CD14-positive monocyte (primary cell): Measurements from ENCODE around the gene PGM2L1. TPM values are rescaled to one million over a fixed set of nuclear protein-coding genes. Genes with fewer than 3 reads are reported as not detected.

ENCODE experiments used
- DNase-seq, 3 donors: peaks; one replicate each; pipeline ENCODE4 v3.0.0-alpha.2; 2011 to 2022
- H2AFZ ChIP-seq: 2 replicates; pipeline ENCODE4 v1.6.0; 2012; ENCODE audit warnings: mild to moderate bottlenecking, low read depth, low read length, inconsistent platforms; ENCODE audit not compliant: insufficient read depth, poor library complexity, severe bottlenecking
- H3K27ac ChIP-seq, 2 donors: 1 replicate in 1 of 2; 2 replicates in 1 of 2; pipeline ENCODE4 v1.5.1; 2012 to 2013; ENCODE audit warnings: low read length in 2 of 2, control low read depth in 1 of 2, inconsistent platforms in 1 of 2, low read depth in 1 of 2, mild to moderate bottlenecking in 1 of 2
- H3K27me3 ChIP-seq, 2 donors: one replicate each; pipeline versions ENCODE4 v1.6.0 to v1.6.1; 2011 to 2013; ENCODE audit warnings: low read length in 2 of 2; ENCODE audit not compliant: control insufficient read depth in 2 of 2, insufficient read depth in 2 of 2
- H3K36me3 ChIP-seq, 2 donors: replicated peaks in 1 of 2; 1 replicate in 1 of 2; 2 replicates in 1 of 2; pipeline versions ENCODE4 v1.5.1 to v1.6.1; 2012 to 2013; ENCODE audit warnings: low read length in 2 of 2, control low read depth in 1 of 2, inconsistent platforms in 1 of 2, mild to moderate bottlenecking in 1 of 2; ENCODE audit not compliant: insufficient read depth in 2 of 2, control insufficient read depth in 1 of 2
- H3K4me1 ChIP-seq, 2 donors: 1 replicate in 1 of 2; 2 replicates in 1 of 2; pipeline versions ENCODE4 v1.5.1 to v1.6.1; 2012 to 2013; ENCODE audit warnings: low read length in 2 of 2, control low read depth in 1 of 2, inconsistent platforms in 1 of 2, mild to moderate bottlenecking in 1 of 2, moderate library complexity in 1 of 2; ENCODE audit not compliant: insufficient read depth in 2 of 2, control insufficient read depth in 1 of 2
- H3K4me2 ChIP-seq: replicated peaks from 2 replicates; pipeline ENCODE3; 2012; ENCODE audit warnings: low read length, moderate library complexity, mild to moderate bottlenecking; ENCODE audit not compliant: poor library complexity, severe bottlenecking; ENCODE audit errors: extremely low read depth
- H3K4me3 ChIP-seq, 3 experiments: fragments of 200-600 bp in 1 of 3; sonication (generic) in 1 of 3; replicated peaks in 1 of 3; 1 replicate in 2 of 3; 2 replicates in 1 of 3; pipeline ENCODE4 v1.5.1; 2011 to 2013; ENCODE audit warnings: low read length in 3 of 3, mild to moderate bottlenecking in 3 of 3, control low read depth in 2 of 3, low read depth in 2 of 3, inconsistent platforms in 1 of 3, moderate library complexity in 1 of 3
- H3K79me2 ChIP-seq: 2 replicates; pipeline ENCODE4 v1.6.0; 2012; ENCODE audit warnings: mild to moderate bottlenecking, control low read depth, inconsistent platforms, low read length, moderate library complexity; ENCODE audit not compliant: insufficient read depth
- H3K9ac ChIP-seq: 2 replicates; pipeline ENCODE4 v1.6.0; 2017; ENCODE audit warnings: low read length, mild to moderate bottlenecking; ENCODE audit not compliant: insufficient read depth, poor library complexity, severe bottlenecking
- H3K9me3 ChIP-seq, 2 donors: replicated peaks in 1 of 2; 1 replicate in 1 of 2; 2 replicates in 1 of 2; pipeline versions ENCODE4 v1.5.1 to v1.6.1; 2012 to 2013; ENCODE audit warnings: low read length in 2 of 2, control low read depth in 1 of 2; ENCODE audit not compliant: control insufficient read depth in 1 of 2, insufficient read depth in 1 of 2
- H4K20me1 ChIP-seq: 2 replicates; pipeline ENCODE4 v1.6.0; 2012; ENCODE audit warnings: mild to moderate bottlenecking, low read length, control low read depth, moderate library complexity; ENCODE audit not compliant: insufficient read depth
- H3K27ac Mint-ChIP-seq, 7 donors: one replicate each; pipeline ENCODE4 v1.8.0; 2020; ENCODE audit warnings: mild to moderate bottlenecking in 7 of 7, mixed read lengths in 7 of 7, moderate library complexity in 6 of 7, inconsistent platforms in 2 of 7
- H3K27me3 Mint-ChIP-seq, 3 donors: one replicate each; pipeline ENCODE4 v1.8.0; 2021 to 2022; ENCODE audit warnings: low read depth in 3 of 3, mild to moderate bottlenecking in 3 of 3, mixed read lengths in 3 of 3, moderate library complexity in 3 of 3, inconsistent platforms in 1 of 3
- H3K36me3 Mint-ChIP-seq, 2 donors: one replicate each; pipeline ENCODE4 v1.8.0; 2020; ENCODE audit warnings: mixed read lengths in 2 of 2, inconsistent platforms in 1 of 2, mild to moderate bottlenecking in 1 of 2
- H3K4me1 Mint-ChIP-seq: one replicate; pipeline ENCODE4 v1.8.0; 2020; ENCODE audit warnings: mild to moderate bottlenecking, mixed read lengths
- H3K4me3 Mint-ChIP-seq, 2 donors: one replicate each; pipeline ENCODE4 v1.8.0; 2020; ENCODE audit warnings: mild to moderate bottlenecking in 2 of 2, mixed read lengths in 2 of 2, moderate library complexity in 1 of 2
- H3K9me3 Mint-ChIP-seq, 7 donors: one replicate each; pipeline ENCODE4 v1.8.0; 2020 to 2022; ENCODE audit warnings: mixed read lengths in 7 of 7, mild to moderate bottlenecking in 6 of 7, moderate library complexity in 6 of 7, inconsistent platforms in 2 of 7
- CTCF ChIP-seq: fragments of 200-600 bp; IDR thresholded peaks from one replicate; pipeline ENCODE4 v1.8.0; 2022; ENCODE audit warnings: antibody characterized with exemption, mild to moderate bottlenecking
- WGBS: methylation state at CpG from one replicate; pipeline ENCODE4 v1.1.5; 2013; ENCODE audit warnings: missing lambda C conversion rate; ENCODE audit not compliant: insufficient coverage; 5-methylcytosine and 5-hydroxymethylcytosine counted together
- intact Hi-C, 2 donors: fragments of 100-400 bp; cut with micrococcal nuclease; formaldehyde crosslinking; loops; one replicate each; pipeline versions ENCODE4 v1.15.0 to v1.15.1; 2023
- polyA plus RNA-seq, 3 donors: library from polyadenylated mRNA; depleted of rRNA in 1 of 3; unstranded in 2 of 3; stranded (reverse) in 1 of 3; fragments of 300-500 nt in 2 of 3; fragments of >200 nt in 1 of 3; fragmentation: Illumina TruSeq in 2 of 3; gene quantifications; 1 replicate in 2 of 3; 2 replicates in 1 of 3; pipeline ENCODE4 v1.2.3, GENCODE V29; 2012 to 2021

Gene PGM2L1
- polyA plus RNA-seq, 3 donors = 0.25 to 0.81 (median 0.62) TPM

- no peak for TF ChIP-seq CTCF
- Histone ChIP-seq H3K27me3 (no peaks in the 10 kb centered on the region), H3K27ac (no peak overlapping the region), H3K9me3 (no peaks in the 10 kb centered on the region), H3K4me2 (no peak overlapping the region), H3K79me2 (no peaks in the 10 kb centered on the region), H3K4me1 (peaks cover 0 to 5% of the 10 kb centered on the region in 2 donors), H2AFZ (no peak overlapping the region), H3K36me3 (no peaks in the 10 kb centered on the region), H3K9ac (no peak overlapping the region), H3K4me3 (no peak overlapping the region), H4K20me1 (no peaks in the 10 kb centered on the region)
- H3K27me3 Mint-ChIP-seq = peaks cover 0 to 6% (median 1%) of the 10 kb centered on the region in 3 donors
- peaks cover 3 to 8% (median 5%) of the 10 kb centered on the region in 7 donors for H3K9me3 Mint-ChIP-seq
- peaks cover 5% of the 10 kb centered on the region for H3K4me1 Mint-ChIP-seq
- DNase-seq = no peak
- intact Hi-C loops = no loop called here
- 94% methylated on average over 5 of the region's 5 CpGs for WGBS
- H3K4me3 Mint-ChIP-seq = no peak overlapping the region
- no peaks in the 10 kb centered on the region for H3K36me3 Mint-ChIP-seq
- H3K27ac Mint-ChIP-seq = no peak overlapping the region
Measured at GRCh38 chr11:74326665-74327064, 71.6 kb downstream of the PGM2L1 start.

GRCh38 chr11:74325649-74326645 lies 72.3 kb downstream of the PGM2L1 start:
- Histone ChIP-seq H3K27me3 (no peaks in the 10 kb centered on the region), H3K79me2 (no peaks in the 10 kb centered on the region), H3K4me1 (peaks cover 0 to 8% of the 10 kb centered on the region in 2 donors), H3K27ac (no peak overlapping the region), H3K9ac (no peak overlapping the region), H2AFZ (no peak overlapping the region), H3K36me3 (no peaks in the 10 kb centered on the region), H3K4me2 (no peak overlapping the region), H4K20me1 (no peaks in the 10 kb centered on the region), H3K4me3 (no peak overlapping the region), H3K9me3 (no peaks in the 10 kb centered on the region)
- Mint-ChIP-seq H3K4me1 (peaks cover 7% of the 10 kb centered on the region), H3K36me3 (no peaks in the 10 kb centered on the region), H3K4me3 (no peak overlapping the region), H3K9me3 (peaks cover 3 to 9% (median 5%) of the 10 kb centered on the region in 7 donors), H3K27me3 (peaks cover 0 to 6% (median 1%) of the 10 kb centered on the region in 3 donors), H3K27ac (no peak overlapping the region)
- WGBS = 71% methylated on average over 5 of the region's 7 CpGs
- intact Hi-C loops = no loop called here
- no peak for TF ChIP-seq CTCF
- no peak for DNase-seq
